Right forelimb (tissue), 1 donor: Measurements from ENCODE around the gene GPRIN1.
"Not testable (repeated sequence)": the region's sequence is repeated elsewhere in the genome, so short reads cannot be mapped to it uniquely, and the experiment has no call there.

ENCODE experiments used
- DNase-seq: peaks from one replicate; pipeline ENCODE4 v3.0.0-alpha.2; 2018

GPRIN1 gene

GRCh38 chr5:176596069-176596644, 13.8 kb downstream of the GPRIN1 start:
- DNase-seq, result no peak

DNA sequence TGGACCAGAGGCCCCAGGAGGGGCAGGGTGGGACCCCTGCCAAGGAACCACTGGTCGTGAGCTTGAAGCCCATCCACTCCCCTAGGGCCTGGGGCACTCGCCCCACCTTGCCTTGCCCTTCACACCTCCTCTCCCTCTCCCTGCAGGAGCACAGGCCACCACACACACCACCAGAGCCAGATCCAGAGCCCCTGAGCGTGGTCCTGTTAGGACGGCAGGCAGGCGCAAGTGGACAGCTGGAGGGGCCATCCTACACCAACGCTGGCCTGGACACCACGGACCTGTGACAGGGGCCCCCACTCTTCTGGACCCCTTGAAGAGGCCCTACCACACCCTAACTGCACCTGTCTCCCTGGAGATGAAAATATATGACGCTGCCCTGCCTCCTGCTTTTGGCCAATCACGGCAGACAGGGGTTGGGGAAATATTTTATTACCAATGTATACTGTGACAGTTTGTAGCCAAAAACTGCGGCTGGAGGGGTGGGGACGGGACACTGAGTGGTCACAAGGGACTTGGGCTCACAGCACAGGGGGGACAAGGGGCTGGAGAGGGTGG, 14.5 kb downstream of the GPRIN1 start:
- DNase-seq, result no peak

DNA sequence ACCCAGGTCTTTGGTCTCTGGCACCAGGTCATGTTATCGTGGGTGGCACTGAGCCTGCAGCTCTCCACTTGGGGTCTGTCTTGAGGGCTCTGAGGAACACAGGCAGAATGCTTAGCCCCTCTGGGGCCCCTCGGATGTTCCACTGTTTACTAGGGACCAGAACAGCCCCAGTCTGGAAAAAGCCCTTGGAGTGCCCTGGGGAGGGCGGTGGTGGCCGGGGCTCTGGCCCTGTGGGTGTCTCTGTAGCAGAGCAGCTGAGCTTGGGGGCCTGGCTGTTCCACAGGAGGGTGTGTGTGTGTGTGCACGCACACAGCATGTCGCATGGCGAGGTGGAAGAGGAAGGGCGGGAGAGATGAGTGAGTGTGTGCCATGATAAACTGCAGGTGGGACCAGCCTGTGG, 15.4 kb downstream of the GPRIN1 start:
- DNase-seq, result no peak

DNA sequence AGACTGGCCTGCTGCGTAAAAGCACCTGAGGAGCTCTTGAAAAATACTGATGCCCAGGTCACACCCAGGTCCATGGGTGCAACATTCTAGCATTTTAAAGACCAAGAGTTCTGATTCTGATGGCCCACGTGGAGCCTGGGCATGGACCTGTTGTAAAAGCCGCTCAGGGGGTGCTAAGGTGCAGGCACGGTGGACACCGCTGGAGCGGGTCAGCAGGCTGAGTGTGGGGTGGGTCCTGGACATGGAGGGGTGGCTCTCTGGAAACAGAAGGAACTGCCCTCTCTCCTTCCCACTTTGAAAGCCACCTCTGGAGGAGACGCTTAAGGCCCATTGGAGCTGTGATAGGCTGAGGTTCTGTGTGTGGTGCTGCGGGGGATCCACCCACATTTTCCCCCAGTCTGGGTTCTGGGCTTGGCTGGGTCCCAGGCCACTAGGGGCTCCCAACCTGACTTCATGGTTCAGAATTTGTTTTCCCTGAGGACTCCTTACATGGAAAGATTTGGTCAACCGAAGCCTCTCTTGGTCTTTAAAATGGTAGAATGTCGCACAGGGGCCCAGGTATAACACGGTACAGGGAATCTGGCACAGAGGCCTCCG, 16.6 kb downstream of the GPRIN1 start:
- DNase-seq, result no peak

- DNase-seq, result no peak
These were observed 17.4 kb downstream of the GPRIN1 start for GRCh38 chr5:176592573-176592972.

DNA sequence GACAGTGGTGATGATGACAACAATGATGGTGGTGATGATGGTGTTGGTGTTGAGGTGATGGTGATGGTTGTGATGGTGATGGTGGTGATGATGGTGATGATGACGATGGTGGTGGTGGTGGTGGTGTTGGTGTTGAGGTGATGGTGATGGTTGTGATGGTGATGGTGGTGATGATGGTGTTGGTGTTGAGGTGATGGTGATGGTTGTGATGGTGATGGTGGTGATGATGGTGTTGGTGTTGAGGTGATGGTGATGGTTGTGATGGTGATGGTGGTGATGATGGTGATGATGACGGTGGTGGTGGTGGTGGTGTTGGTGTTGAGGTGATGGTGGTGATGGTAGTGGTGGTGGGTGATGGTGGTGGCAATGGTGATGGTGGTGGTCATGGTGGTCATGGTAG, 18.3 kb downstream of the GPRIN1 start:
- not testable (repeated sequence) for DNase-seq

GRCh38 chr5:176590035-176590717, 19.8 kb downstream of the GPRIN1 start:
- DNase-seq, result no peak

GRCh38 chr5:176589039-176589769, 20.8 kb downstream of the GPRIN1 start:
- no peak for DNase-seq

DNA sequence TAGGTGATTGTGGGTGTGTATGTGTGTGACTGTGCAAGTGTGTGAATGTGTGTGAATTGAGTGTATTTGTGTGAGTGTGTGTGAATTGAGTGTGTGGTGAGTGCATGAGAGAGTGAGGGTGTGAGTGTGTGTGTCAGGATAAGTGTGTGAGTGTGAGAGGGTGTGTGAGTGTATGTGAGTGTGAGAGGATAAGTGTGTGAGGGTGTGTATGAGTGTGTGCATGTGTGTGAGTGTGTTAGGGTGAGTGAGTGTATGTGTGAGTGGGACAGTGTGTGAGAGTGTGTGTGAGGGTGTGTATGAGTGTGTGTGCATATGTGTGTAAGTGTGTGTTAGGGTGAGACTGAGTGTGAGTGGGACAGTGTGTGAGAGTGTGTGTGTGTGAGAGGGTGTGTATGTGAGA, 21.7 kb downstream of the GPRIN1 start:
- DNase-seq, result no peak

- no peak for DNase-seq
These were observed 22.6 kb downstream of the GPRIN1 start for GRCh38 chr5:176587398-176587797.

DNA sequence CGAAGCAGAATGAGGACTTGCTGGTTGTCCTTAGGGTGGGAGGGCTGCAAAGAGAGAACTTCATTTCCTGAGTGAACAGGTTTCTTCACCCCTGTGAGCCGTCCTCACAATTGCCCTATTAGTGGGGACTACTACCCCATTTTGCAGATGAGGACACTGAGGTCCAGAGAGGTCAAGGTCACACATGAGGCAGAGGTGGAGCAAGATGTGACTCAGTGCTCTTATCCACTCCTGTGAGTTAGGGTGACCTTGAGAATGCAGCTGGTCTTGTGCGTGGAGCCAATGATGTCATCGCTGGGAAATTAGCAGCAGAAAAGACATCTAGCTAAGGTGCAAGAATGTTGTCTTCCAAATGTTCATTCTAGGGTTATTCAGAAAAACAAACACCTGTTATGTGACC, 26.9 kb downstream of the GPRIN1 start:
- no peak for DNase-seq

DNA sequence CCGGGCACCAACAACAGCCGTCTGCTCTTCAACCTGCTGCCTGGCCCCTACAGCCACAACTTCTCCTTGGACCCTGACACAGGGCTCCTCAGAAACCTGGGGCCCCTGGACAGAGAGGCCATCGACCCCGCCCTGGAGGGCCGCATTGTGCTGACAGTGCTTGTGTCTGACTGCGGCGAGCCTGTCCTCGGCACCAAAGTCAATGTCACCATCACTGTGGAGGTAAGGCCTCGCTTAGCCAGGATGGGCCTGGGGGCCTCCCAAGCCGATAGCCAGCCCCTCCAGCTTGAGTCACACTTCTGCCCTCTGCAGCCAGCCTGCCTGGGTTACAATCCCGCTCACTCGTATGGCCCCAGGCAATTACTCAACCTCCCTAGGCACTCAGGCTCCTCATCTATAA, 28.6 kb downstream of the GPRIN1 start:
- no peak for DNase-seq

DNA sequence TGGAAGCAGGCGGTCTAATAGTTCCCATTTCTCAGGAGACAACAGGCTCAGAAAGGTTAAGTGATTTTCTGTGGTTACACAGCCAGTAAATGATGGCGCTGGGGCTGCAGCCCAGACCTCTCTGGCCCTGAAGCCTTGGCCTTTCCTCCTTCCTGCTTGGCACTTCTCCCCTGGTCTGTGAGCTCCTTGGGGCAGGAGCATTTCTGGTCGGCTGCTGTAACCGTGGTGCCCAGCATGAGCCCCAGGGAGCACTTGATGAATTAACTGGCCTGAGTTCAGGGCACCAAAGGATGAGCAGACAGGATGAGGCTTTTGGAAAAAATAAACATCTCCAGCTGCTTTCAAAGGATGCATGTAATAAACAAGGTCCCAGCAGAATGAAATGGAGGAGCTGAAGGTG, 30.6 kb downstream of the GPRIN1 start:
- no peak for DNase-seq

- no peak for DNase-seq
These were observed 31.6 kb downstream of the GPRIN1 start for GRCh38 chr5:176578391-176578808.

GRCh38 chr5:176577312-176578176, 32.4 kb downstream of the GPRIN1 start:
- no peak for DNase-seq

GRCh38 chr5:176575488-176576422, 34.2 kb downstream of the GPRIN1 start:
- DNase-seq, result no peak

GRCh38 chr5:176575066-176575465, 34.9 kb downstream of the GPRIN1 start:
- no peak for DNase-seq

- DNase-seq, result no peak
These were observed 35.7 kb downstream of the GPRIN1 start for GRCh38 chr5:176574297-176574591.

- DNase-seq, result peak; percentile 65
These were observed 36.2 kb downstream of the GPRIN1 start for GRCh38 chr5:176573564-176574296.

DNA sequence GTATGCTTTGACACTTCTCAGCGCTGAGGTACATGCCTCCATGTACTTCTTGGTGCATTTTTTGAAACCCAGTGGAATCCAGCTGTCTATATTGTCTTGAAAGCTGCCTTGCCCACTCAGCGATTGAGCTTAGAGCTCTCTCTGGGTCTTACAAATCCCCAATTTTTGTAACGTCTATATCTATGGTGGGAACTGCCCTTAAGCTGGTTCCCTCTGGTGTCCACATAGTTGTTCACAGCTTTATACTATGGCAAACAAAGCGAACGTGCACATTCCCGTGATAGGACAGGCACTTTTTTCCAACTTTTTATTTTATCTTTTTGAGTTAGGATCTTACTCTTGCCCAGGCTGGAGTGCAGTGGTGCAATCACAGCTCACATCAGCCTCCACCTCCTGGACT, 39.9 kb downstream of the GPRIN1 start:
- no peak for DNase-seq

DNA sequence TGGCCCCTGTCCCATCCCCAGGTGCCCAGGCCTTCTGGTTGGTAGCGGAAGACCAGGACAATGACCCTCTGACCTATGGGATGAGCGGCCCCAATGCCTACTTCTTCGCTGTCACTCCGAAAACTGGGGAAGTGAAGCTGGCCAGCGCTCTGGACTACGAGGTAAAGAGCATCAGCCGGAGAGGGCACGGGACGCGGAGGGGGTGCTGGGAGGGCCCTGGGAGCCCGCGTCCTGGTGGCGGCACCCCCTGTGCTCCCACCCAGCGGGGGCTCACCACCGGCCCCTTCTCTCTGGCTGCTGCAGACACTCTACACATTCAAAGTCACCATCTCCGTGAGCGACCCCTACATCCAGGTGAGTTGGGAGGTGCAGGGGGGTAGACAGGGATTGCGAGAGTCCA, 41.3 kb downstream of the GPRIN1 start:
- no peak for DNase-seq
